Gastrocnemius medialis (tissue), 4 donors: Measurements from ENCODE around the gene MICB.

Source experiments
- POLR2A ChIP-seq, 2 donors: fragments of 450-650 bp; IDR thresholded peaks; one replicate each; pipeline ENCODE4 v1.6.1; 2017; ENCODE audit warnings: antibody characterized with exemption in 2 of 2, mild to moderate bottlenecking in 2 of 2, moderate library complexity in 2 of 2
- TF ChIP-seq, protein P1 (sequence below), 5 experiments: fragments of 450-650 bp in 3 of 5; fragments of 200-600 bp in 2 of 5; sonication (generic) in 2 of 5; IDR thresholded peaks in 4 of 5; conservative IDR thresholded peaks in 1 of 5; 1 replicate in 4 of 5; 2 replicates in 1 of 5; pipeline ENCODE4 v1.5.1; 2016 to 2019; ENCODE audit warnings: antibody characterized with exemption in 5 of 5, mild to moderate bottlenecking in 3 of 5, moderate library complexity in 3 of 5

DNA sequence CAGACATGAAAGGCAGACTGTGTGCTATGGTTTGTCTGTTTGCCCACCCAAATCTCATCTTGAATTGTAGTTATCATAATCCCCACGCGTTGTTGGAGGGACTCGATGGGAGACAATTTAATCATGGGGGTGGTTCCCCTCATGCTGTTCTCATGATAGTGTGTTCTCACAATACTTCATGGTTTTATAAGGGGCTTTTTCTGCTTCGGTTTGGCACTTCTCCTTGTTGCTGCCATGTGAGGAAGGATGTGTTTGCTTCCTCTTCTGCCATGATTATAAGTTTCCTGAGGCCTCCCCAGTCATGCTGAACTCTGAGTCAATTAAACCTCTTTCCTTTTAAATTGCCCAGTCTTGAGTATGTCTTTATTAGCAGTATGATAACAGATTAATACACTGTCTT is 47.2 kb upstream of the MICB start:
- TF ChIP-seq, protein P1, sequence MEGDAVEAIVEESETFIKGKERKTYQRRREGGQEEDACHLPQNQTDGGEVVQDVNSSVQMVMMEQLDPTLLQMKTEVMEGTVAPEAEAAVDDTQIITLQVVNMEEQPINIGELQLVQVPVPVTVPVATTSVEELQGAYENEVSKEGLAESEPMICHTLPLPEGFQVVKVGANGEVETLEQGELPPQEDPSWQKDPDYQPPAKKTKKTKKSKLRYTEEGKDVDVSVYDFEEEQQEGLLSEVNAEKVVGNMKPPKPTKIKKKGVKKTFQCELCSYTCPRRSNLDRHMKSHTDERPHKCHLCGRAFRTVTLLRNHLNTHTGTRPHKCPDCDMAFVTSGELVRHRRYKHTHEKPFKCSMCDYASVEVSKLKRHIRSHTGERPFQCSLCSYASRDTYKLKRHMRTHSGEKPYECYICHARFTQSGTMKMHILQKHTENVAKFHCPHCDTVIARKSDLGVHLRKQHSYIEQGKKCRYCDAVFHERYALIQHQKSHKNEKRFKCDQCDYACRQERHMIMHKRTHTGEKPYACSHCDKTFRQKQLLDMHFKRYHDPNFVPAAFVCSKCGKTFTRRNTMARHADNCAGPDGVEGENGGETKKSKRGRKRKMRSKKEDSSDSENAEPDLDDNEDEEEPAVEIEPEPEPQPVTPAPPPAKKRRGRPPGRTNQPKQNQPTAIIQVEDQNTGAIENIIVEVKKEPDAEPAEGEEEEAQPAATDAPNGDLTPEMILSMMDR (IDR thresholded peaks at IDR 0.05 in 4 of 5, conservative IDR thresholded peaks at IDR 0.05 in 1 of 5): no peak
- TF ChIP-seq POLR2A (IDR thresholded peaks at IDR 0.05): no peak
